WTC11 (cell line): Measurements from ENCODE around the gene SALL3.

Source experiments
- ESRRA ChIP-seq: sonication (generic); formaldehyde crosslinking; IDR thresholded peaks from 2 replicates; pipeline ENCODE4 v1.8.1; 2022; ENCODE audit warnings: mild to moderate bottlenecking, missing genetic modification reagents, borderline replicate concordance
- FOXK1 ChIP-seq: sonication (generic); formaldehyde crosslinking; IDR thresholded peaks from 2 replicates; pipeline ENCODE4 v1.8.0; 2022; ENCODE audit warnings: mild to moderate bottlenecking, moderate library complexity, missing genetic modification reagents
- GABPB1 ChIP-seq: sonication (generic); formaldehyde crosslinking; IDR thresholded peaks from 2 replicates; pipeline ENCODE4 v1.8.1; 2023; ENCODE audit warnings: mild to moderate bottlenecking, missing genetic modification reagents
- JUN ChIP-seq: sonication (generic); formaldehyde crosslinking; IDR thresholded peaks from 2 replicates; pipeline ENCODE4 v1.8.0; 2023; ENCODE audit warnings: mild to moderate bottlenecking, missing genetic modification reagents
- NR2C2 ChIP-seq: sonication (generic); formaldehyde crosslinking; IDR thresholded peaks from 2 replicates; pipeline ENCODE4 v1.8.0; 2022; ENCODE audit warnings: mild to moderate bottlenecking, missing genetic modification reagents
- SMAD3 ChIP-seq: sonication (generic); formaldehyde crosslinking; IDR thresholded peaks from 2 replicates; pipeline ENCODE4 v1.8.0; 2022; ENCODE audit warnings: missing genetic modification reagents, mild to moderate bottlenecking, borderline replicate concordance
- ZNF263 ChIP-seq: sonication (generic); formaldehyde crosslinking; IDR thresholded peaks from 2 replicates; pipeline ENCODE4 v1.8.1; 2022; ENCODE audit warnings: low read depth, mild to moderate bottlenecking, moderate library complexity, missing genetic modification reagents
- TF ChIP-seq, protein P1 (sequence below): sonication (generic); formaldehyde crosslinking; conservative IDR thresholded peaks from 2 replicates; pipeline ENCODE4 v1.8.1; 2022; ENCODE audit warnings: mild to moderate bottlenecking, missing genetic modification reagents
- TF ChIP-seq, protein P2 (sequence below): fragments of 200-600 bp; IDR thresholded peaks from 2 replicates; pipeline ENCODE4 v1.8.0; 2022; ENCODE audit warnings: antibody characterized with exemption
- TF ChIP-seq, protein P3 (sequence below): fragments of 250-450 bp; sonication (Bioruptor Pico); IDR thresholded peaks from 2 replicates; pipeline ENCODE4 v1.8.0; 2021; ENCODE audit warnings: mild to moderate bottlenecking
- TF ChIP-seq, protein P4 (sequence below): sonication (generic); formaldehyde crosslinking; IDR thresholded peaks from 2 replicates; pipeline ENCODE4 v1.8.1; 2022; ENCODE audit warnings: missing genetic modification reagents, borderline replicate concordance
- TF ChIP-seq, protein P5 (sequence below): sonication (generic); formaldehyde crosslinking; IDR thresholded peaks from 2 replicates; pipeline ENCODE4 v1.8.1; 2022; ENCODE audit warnings: mild to moderate bottlenecking, moderate library complexity, missing genetic modification reagents
- TF ChIP-seq, protein P6 (sequence below): sonication (generic); formaldehyde crosslinking; IDR thresholded peaks from 2 replicates; pipeline ENCODE4 v1.8.1; 2022; ENCODE audit warnings: low read depth, mild to moderate bottlenecking, moderate library complexity, missing genetic modification reagents, borderline replicate concordance

DNA sequence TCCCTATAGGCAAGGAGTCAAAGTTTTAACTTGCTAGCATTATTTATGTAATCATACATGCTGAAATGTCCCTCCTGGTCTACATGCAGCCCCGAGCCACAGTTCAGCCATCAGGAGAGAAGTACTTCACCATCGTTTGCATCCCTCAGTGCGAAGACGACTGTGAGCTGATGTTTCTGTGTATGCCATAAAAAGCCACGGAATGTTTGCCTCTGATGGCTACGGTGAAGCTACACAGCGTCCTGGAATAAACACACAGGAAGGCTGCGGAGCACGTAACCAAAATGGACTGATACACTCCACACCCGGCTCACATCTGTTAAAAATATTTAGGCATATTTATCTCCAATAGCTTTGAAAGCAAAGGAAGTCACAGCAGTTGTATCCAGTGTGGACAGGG, 4.3 kb upstream of the SALL3 start:
- TF ChIP-seq ZNF263 (CRISPR knock-in tag) (no peak), GABPB1 (CRISPR knock-in tag) (no peak), NR2C2 (CRISPR knock-in tag) (no peak), JUN (CRISPR knock-in tag) (no peak), ESRRA (CRISPR knock-in tag) (no peak), SMAD3 (CRISPR knock-in tag) (no peak), FOXK1 (CRISPR knock-in tag) (no peak)
- TF ChIP-seq, protein P1, sequence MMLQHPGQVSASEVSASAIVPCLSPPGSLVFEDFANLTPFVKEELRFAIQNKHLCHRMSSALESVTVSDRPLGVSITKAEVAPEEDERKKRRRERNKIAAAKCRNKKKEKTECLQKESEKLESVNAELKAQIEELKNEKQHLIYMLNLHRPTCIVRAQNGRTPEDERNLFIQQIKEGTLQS: no peak
- TF ChIP-seq, protein P2, sequence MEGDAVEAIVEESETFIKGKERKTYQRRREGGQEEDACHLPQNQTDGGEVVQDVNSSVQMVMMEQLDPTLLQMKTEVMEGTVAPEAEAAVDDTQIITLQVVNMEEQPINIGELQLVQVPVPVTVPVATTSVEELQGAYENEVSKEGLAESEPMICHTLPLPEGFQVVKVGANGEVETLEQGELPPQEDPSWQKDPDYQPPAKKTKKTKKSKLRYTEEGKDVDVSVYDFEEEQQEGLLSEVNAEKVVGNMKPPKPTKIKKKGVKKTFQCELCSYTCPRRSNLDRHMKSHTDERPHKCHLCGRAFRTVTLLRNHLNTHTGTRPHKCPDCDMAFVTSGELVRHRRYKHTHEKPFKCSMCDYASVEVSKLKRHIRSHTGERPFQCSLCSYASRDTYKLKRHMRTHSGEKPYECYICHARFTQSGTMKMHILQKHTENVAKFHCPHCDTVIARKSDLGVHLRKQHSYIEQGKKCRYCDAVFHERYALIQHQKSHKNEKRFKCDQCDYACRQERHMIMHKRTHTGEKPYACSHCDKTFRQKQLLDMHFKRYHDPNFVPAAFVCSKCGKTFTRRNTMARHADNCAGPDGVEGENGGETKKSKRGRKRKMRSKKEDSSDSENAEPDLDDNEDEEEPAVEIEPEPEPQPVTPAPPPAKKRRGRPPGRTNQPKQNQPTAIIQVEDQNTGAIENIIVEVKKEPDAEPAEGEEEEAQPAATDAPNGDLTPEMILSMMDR: no peak
- TF ChIP-seq, protein P3, sequence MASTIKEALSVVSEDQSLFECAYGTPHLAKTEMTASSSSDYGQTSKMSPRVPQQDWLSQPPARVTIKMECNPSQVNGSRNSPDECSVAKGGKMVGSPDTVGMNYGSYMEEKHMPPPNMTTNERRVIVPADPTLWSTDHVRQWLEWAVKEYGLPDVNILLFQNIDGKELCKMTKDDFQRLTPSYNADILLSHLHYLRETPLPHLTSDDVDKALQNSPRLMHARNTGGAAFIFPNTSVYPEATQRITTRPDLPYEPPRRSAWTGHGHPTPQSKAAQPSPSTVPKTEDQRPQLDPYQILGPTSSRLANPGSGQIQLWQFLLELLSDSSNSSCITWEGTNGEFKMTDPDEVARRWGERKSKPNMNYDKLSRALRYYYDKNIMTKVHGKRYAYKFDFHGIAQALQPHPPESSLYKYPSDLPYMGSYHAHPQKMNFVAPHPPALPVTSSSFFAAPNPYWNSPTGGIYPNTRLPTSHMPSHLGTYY (CRISPR knock-in tag): no peak
- TF ChIP-seq, protein P4, sequence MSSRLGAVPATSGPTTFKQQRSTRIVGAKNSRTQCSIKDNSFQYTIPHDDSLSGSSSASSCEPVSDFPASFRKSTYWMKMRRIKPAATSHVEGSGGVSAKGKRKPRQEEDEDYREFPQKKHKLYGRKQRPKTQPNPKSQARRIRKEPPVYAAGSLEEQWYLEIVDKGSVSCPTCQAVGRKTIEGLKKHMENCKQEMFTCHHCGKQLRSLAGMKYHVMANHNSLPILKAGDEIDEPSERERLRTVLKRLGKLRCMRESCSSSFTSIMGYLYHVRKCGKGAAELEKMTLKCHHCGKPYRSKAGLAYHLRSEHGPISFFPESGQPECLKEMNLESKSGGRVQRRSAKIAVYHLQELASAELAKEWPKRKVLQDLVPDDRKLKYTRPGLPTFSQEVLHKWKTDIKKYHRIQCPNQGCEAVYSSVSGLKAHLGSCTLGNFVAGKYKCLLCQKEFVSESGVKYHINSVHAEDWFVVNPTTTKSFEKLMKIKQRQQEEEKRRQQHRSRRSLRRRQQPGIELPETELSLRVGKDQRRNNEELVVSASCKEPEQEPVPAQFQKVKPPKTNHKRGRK: no peak
- TF ChIP-seq, protein P5, sequence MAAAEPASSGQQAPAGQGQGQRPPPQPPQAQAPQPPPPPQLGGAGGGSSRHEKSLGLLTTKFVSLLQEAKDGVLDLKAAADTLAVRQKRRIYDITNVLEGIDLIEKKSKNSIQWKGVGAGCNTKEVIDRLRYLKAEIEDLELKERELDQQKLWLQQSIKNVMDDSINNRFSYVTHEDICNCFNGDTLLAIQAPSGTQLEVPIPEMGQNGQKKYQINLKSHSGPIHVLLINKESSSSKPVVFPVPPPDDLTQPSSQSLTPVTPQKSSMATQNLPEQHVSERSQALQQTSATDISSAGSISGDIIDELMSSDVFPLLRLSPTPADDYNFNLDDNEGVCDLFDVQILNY (CRISPR knock-in tag): no peak
- TF ChIP-seq, protein P6, sequence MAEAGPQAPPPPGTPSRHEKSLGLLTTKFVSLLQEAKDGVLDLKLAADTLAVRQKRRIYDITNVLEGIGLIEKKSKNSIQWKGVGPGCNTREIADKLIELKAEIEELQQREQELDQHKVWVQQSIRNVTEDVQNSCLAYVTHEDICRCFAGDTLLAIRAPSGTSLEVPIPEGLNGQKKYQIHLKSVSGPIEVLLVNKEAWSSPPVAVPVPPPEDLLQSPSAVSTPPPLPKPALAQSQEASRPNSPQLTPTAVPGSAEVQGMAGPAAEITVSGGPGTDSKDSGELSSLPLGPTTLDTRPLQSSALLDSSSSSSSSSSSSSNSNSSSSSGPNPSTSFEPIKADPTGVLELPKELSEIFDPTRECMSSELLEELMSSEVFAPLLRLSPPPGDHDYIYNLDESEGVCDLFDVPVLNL (CRISPR knock-in tag): no peak
